Forelimb muscle (tissue), 1 donor: Measurements from ENCODE around the gene MED16. TPM values are rescaled to one million over a fixed set of nuclear protein-coding genes. Genes with fewer than 3 reads are reported as not detected.
A peak's percentile ranks its signal among the peaks of the same experiment; 100 is the strongest.

Source experiments
- DNase-seq: peaks from one replicate; pipeline ENCODE4 v3.0.0-alpha.2; 2013; ENCODE audit warnings: low read depth
- polyA plus RNA-seq: library from polyadenylated mRNA; unstranded; fragments of 120-200 nt; gene quantifications from one replicate; pipeline ENCODE4 v1.2.1, GENCODE V29; 2013; ENCODE audit not compliant: insufficient read length

The MED16 gene
- 33.7 TPM for polyA plus RNA-seq

- peak; percentile 89 for DNase-seq
Observed at GRCh38 chr19:892894-893689, at the start of gene MED16, which contains the start of gene RNU6-9. TSS of gene MED16 (minus strand) at chr19:893187. CDS start at chr19:891131, 2,056 bp downstream. TSS of gene RNU6-9 (plus strand) at chr19:893484.

GRCh38 chr19:942133-942645 is 49.2 kb upstream of the MED16 start:
- no peak for DNase-seq

GRCh38 chr19:941292-942132 is 48.5 kb upstream of the MED16 start:
- DNase-seq: no peak

GRCh38 chr19:940591-941291 is 47.8 kb upstream of the MED16 start:
- no peak for DNase-seq

- DNase-seq: no peak
Observed at GRCh38 chr19:939922-940321, 46.9 kb upstream of the MED16 start.

GRCh38 chr19:939439-939838 is 46.5 kb upstream of the MED16 start:
- DNase-seq: no peak

- no peak for DNase-seq
Observed at GRCh38 chr19:938233-938923, 45.4 kb upstream of the MED16 start.

GRCh38 chr19:937259-937694 is 44.3 kb upstream of the MED16 start:
- DNase-seq: no peak

- no peak for DNase-seq
Observed at GRCh38 chr19:936175-936546, 43.2 kb upstream of the MED16 start.

- DNase-seq: no peak
Observed at GRCh38 chr19:934865-935479, 42.0 kb upstream of the MED16 start.

- DNase-seq: no peak
Observed at GRCh38 chr19:934197-934840, 41.3 kb upstream of the MED16 start.

GRCh38 chr19:933553-933882 is 40.5 kb upstream of the MED16 start:
- no peak for DNase-seq

GRCh38 chr19:932648-933552 is 39.9 kb upstream of the MED16 start:
- no peak for DNase-seq

- no peak for DNase-seq
Observed at GRCh38 chr19:931860-932647, 39.1 kb upstream of the MED16 start.

- no peak for DNase-seq
Observed at GRCh38 chr19:929891-930258, 36.9 kb upstream of the MED16 start.

- no peak for DNase-seq
Observed at GRCh38 chr19:929203-929890, 36.4 kb upstream of the MED16 start.

GRCh38 chr19:928471-929202 is 35.6 kb upstream of the MED16 start:
- no peak for DNase-seq
